T-helper 2 cell treated with Interferon-gamma antibody and Interleukin-4, amounts not matched to agents 100 ng/mL and 5 ng/mL, for 36 hours (primary cell): ENCODE measurements around the gene B4GALT1. TPM values are rescaled to one million over a fixed set of nuclear protein-coding genes. Genes with fewer than 3 reads are reported as not detected.
"Not testable (repeated sequence)": the region's sequence is repeated elsewhere in the genome, so short reads cannot be mapped to it uniquely, and the experiment has no call there.

Experiments used
- intact Hi-C: fragments of 100-400 bp; cut with micrococcal nuclease; formaldehyde crosslinking; loops from one replicate; pipeline ENCODE4 v1.15.1; 2023
- total RNA-seq: library from RNA; stranded (reverse); gene quantifications from 2 replicates; pipeline ENCODE4 v1.2.3, GENCODE V29; 2022

B4GALT1 gene
- total RNA-seq, 1 donor from 2014 or later: 41.8 TPM

GRCh38 chr9:33103501-33104281, 63.4 kb downstream of the B4GALT1 start:
- intact Hi-C loops: no loop called here

GRCh38 chr9:33102551-33103210, 64.5 kb downstream of the B4GALT1 start:
- intact Hi-C loops: no loop called here

GRCh38 chr9:33101104-33101951, 65.8 kb downstream of the B4GALT1 start:
- intact Hi-C loops: no loop called here

GRCh38 chr9:33099754-33100153, 67.4 kb downstream of the B4GALT1 start:
- intact Hi-C loops: no loop called here

- intact Hi-C loops: no loop called here
These were observed 69.9 kb downstream of the B4GALT1 start for GRCh38 chr9:33097192-33097591.

- intact Hi-C loops: no loop called here
These were observed 74.5 kb downstream of the B4GALT1 start for GRCh38 chr9:33092634-33093033.

GRCh38 chr9:33085672-33086071, 81.5 kb downstream of the B4GALT1 start:
- intact Hi-C loops: not testable (repeated sequence)

- intact Hi-C loops: loop anchor here (5.0 kb wide), 1 partner anchor 35 kb away; no protein-coding TSS in a partner anchor
These were observed 84.4 kb downstream of the B4GALT1 start for GRCh38 chr9:33082538-33083326.

GRCh38 chr9:33082128-33082527, 85.0 kb downstream of the B4GALT1 start:
- intact Hi-C loops: loop anchor here (5.0 kb wide), 1 partner anchor 35 kb away; no protein-coding TSS in a partner anchor

- intact Hi-C loops: loop anchor here (1.0 to 5.0 kb wide), 3 partner anchors 36 to 144 kb away; partner anchors contain the start of gene B4GALT1
These were observed 85.8 kb downstream of the B4GALT1 start for GRCh38 chr9:33081128-33081851.

GRCh38 chr9:33080534-33080933, 86.6 kb downstream of the B4GALT1 start:
- intact Hi-C loops: loop anchor here (5.0 kb wide), 1 partner anchor 37 kb away; no protein-coding TSS in a partner anchor

- intact Hi-C loops: loop anchor here (2.0 to 5.0 kb wide), 5 partner anchors 52 to 526 kb away; partner anchors contain the start of genes BAG1, CHMP5, DNAJA1 and NFX1
These were observed 90.8 kb downstream of the B4GALT1 start, which contains the start of gene SMU1 for GRCh38 chr9:33076046-33077004. Gene SMU1, minus strand, starts transcription at chr9:33076674. Its CDS starts 66 bp downstream, at chr9:33076608.

GRCh38 chr9:33068991-33069390, 98.1 kb downstream of the B4GALT1 start:
- intact Hi-C loops: no loop called here

- intact Hi-C loops: no loop called here
These were observed 101.7 kb downstream of the B4GALT1 start for GRCh38 chr9:33065157-33066076.
